ENCODE measurements around the gene ORAI2. TPM values are rescaled to one million over a fixed set of nuclear protein-coding genes. Genes with fewer than 3 reads are reported as not detected.

ORAI2 gene
- polyA plus RNA-seq, 1 donor (not counting 4 experiments of a cell fraction or from before 2014, with no cell fraction given): 2.0 TPM

DNA sequence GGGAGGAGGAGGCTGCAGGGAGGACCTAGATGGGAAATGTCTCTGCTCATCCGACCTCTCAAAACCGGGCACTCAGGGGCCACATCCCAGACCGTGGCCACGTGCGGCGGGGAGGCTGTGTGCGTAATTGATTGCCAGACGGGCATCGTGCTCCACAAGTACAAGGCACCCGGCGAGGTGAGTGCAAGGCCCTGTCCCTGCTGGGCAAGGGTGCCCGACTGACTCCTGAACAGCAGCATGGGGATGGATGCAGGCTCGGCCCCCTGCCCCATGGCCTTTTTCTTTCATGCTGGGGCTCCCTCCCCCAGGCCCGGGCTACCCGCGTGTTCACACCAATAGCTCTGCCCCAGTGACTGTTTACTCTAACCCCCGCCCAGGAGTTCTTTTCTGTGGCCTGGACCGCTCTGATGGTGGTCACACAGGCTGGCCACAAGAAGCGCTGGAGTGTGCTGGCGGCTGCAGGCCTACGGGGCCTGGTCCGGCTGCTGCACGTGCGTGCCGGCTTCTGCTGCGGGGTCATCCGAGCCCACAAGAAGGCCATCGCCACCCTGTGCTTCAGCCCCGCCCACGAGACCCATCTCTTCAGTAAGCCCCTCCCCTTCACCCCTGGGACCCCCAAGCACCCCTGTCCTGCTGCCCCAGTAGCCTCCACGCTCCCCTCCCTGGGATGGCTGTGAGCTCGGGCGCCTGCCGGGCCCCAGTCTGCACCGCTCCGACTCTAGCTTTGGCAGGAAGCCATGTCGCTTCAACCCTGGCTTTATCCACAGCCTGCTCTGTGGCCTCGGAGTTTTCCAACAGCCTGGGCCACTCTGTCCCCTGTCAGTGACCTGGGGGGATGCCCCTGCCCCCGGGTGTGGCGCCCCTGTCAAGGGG, 35.3 kb downstream of the ORAI2 start:
- dilution Hi-C loops (cut with MboI; ENCODE audit: extremely low pct_ligation_motif_present, low sequenced_read_pairs): no loop called here
- H3K9ac ChIP-seq (ENCODE audit: control insufficient read depth, extremely low read depth, insufficient read depth, low read length): no peak overlapping the region

GRCh38 chr7:102469351-102469971, 36.1 kb downstream of the ORAI2 start:
- Histone ChIP-seq H3K4me1 (ENCODE audit: control insufficient read depth, extremely low read depth, insufficient read depth, low read length) (peaks cover 8% of the 10 kb centered on the region), H4K20me1 (ENCODE audit: control insufficient read depth, extremely low read depth, insufficient read depth, low read length) (no peaks in the 10 kb centered on the region), H3K9ac (ENCODE audit: control insufficient read depth, extremely low read depth, insufficient read depth, low read length) (no peak overlapping the region), H3K9me1 (ENCODE audit: control insufficient read depth, extremely low read depth, insufficient read depth, low read length) (no peaks in the 10 kb centered on the region), H3K79me2 (ENCODE audit: control insufficient read depth, insufficient read depth, low read length) (peaks cover 5% of the 10 kb centered on the region), H3K27ac (ENCODE audit: control insufficient read depth, insufficient read depth, low read length) (no peak overlapping the region), H3K9me3 (ENCODE audit: control insufficient read depth, low read depth, low read length) (no peaks in the 10 kb centered on the region), H3K27me3 (ENCODE audit: control insufficient read depth, extremely low read depth, insufficient read depth, low read length) (no peaks in the 10 kb centered on the region), H2AFZ (ENCODE audit: control insufficient read depth, low read length) (no peak overlapping the region), H3K4me2 (ENCODE audit: control insufficient read depth, extremely low read depth, insufficient read depth, low read depth, low read length) (no peak overlapping the region), H3K36me3 (ENCODE audit: control insufficient read depth in 2 of 2, extremely low read depth in 1 of 2, insufficient read depth in 2 of 2, low read length in 2 of 2) (peaks cover 6 to 8% of the 10 kb centered on the region in 2 experiments), H3K4me3 (ENCODE audit: control insufficient read depth in 2 of 3, extremely low read depth in 1 of 3, insufficient read depth in 2 of 3, low read depth in 1 of 3, low read length in 3 of 3) (no peak overlapping the region)
- dilution Hi-C loops (cut with MboI; ENCODE audit: extremely low pct_ligation_motif_present, low sequenced_read_pairs): no loop called here
- no peak for FAIRE-seq
- TF ChIP-seq CTCF (optimal IDR thresholded peaks at IDR 0.05 in 1 of 3, IDR thresholded peaks at IDR 0.05 in 1 of 3, conservative IDR thresholded peaks at IDR 0.05 in 1 of 3; ENCODE audit: extremely low read depth in 1 of 3, insufficient read depth in 2 of 3, low read length in 3 of 3) (no peak), EZH2 (IDR thresholded peaks at IDR 0.05; ENCODE audit: low read length) (no peak)
- no peak for DNase-seq (ENCODE audit: low read depth, low spot score)

More for the DNA sequence above, 35.3 kb downstream of the ORAI2 start:
- Histone ChIP-seq H3K4me2 (ENCODE audit: control insufficient read depth, extremely low read depth, insufficient read depth, low read depth, low read length) (no peak overlapping the region), H2AFZ (ENCODE audit: control insufficient read depth, low read length) (no peak overlapping the region), H3K9me3 (ENCODE audit: control insufficient read depth, low read depth, low read length) (no peaks in the 10 kb centered on the region), H3K27me3 (ENCODE audit: control insufficient read depth, extremely low read depth, insufficient read depth, low read length) (no peaks in the 10 kb centered on the region), H4K20me1 (ENCODE audit: control insufficient read depth, extremely low read depth, insufficient read depth, low read length) (no peaks in the 10 kb centered on the region), H3K79me2 (ENCODE audit: control insufficient read depth, insufficient read depth, low read length) (peaks cover 13% of the 10 kb centered on the region), H3K36me3 (ENCODE audit: control insufficient read depth in 2 of 2, extremely low read depth in 1 of 2, insufficient read depth in 2 of 2, low read length in 2 of 2) (peaks cover 6 to 8% of the 10 kb centered on the region in 2 experiments), H3K27ac (ENCODE audit: control insufficient read depth, insufficient read depth, low read length) (no peak overlapping the region), H3K4me3 (ENCODE audit: control insufficient read depth in 2 of 3, extremely low read depth in 1 of 3, insufficient read depth in 2 of 3, low read depth in 1 of 3, low read length in 3 of 3) (no peak overlapping the region), H3K9me1 (ENCODE audit: control insufficient read depth, extremely low read depth, insufficient read depth, low read length) (no peaks in the 10 kb centered on the region), H3K4me1 (ENCODE audit: control insufficient read depth, extremely low read depth, insufficient read depth, low read length) (peaks cover 12% of the 10 kb centered on the region)
- TF ChIP-seq CTCF (optimal IDR thresholded peaks at IDR 0.05 in 1 of 3, IDR thresholded peaks at IDR 0.05 in 1 of 3, conservative IDR thresholded peaks at IDR 0.05 in 1 of 3; ENCODE audit: extremely low read depth in 1 of 3, insufficient read depth in 2 of 3, low read length in 3 of 3) (no peak), EZH2 (IDR thresholded peaks at IDR 0.05; ENCODE audit: low read length) (no peak)
- FAIRE-seq (no peak), DNase-seq (ENCODE audit: low read depth, low spot score) (no peak)
